Central memory CD8-positive, alpha-beta T cell (primary cell): ENCODE results near the gene TUBB8.
A peak's percentile ranks its signal among the peaks of the same experiment; 100 is the strongest.
"Not testable (repeated sequence)": the region's sequence is repeated elsewhere in the genome, so short reads cannot be mapped to it uniquely, and the experiment has no call there.

ENCODE experiments used
- ATAC-seq: fragments of 150-1000 bp; cut with Tn5 transposase; replicated peaks from 2 replicates; pipeline ENCODE4 v1.10.0; 2022; ENCODE audit warnings: mild to moderate bottlenecking, moderate FRiP score, moderate number of reproducible peaks; ENCODE audit not compliant: poor library complexity, severe bottlenecking; ENCODE audit errors: extremely low read depth
- DNase-seq, 2 donors: peaks; one replicate each; pipeline ENCODE4 v3.0.0; 2021; ENCODE audit warnings: low spot score in 2 of 2
- H3K27ac Mint-ChIP-seq: one replicate; pipeline ENCODE4 v1.8.0; 2022; ENCODE audit warnings: low read depth, mild to moderate bottlenecking, moderate library complexity, mixed read lengths
- H3K27me3 Mint-ChIP-seq: one replicate; pipeline ENCODE4 v1.8.0; 2022; ENCODE audit warnings: mixed read lengths
- H3K36me3 Mint-ChIP-seq: one replicate; pipeline ENCODE4 v1.8.0; 2022; ENCODE audit warnings: mild to moderate bottlenecking, moderate library complexity, mixed read lengths; ENCODE audit not compliant: insufficient read depth
- H3K4me1 Mint-ChIP-seq: one replicate; pipeline ENCODE4 v1.8.0; 2022; ENCODE audit warnings: mixed read lengths
- H3K4me3 Mint-ChIP-seq: one replicate; pipeline ENCODE4 v1.8.0; 2022; ENCODE audit warnings: mild to moderate bottlenecking, moderate library complexity, mixed read lengths
- H3K9me3 Mint-ChIP-seq: one replicate; pipeline ENCODE4 v1.8.0; 2022; ENCODE audit warnings: mixed read lengths

The TUBB8 gene

GRCh38 chr10:10261-10971 lies 38.7 kb downstream of the TUBB8 start:
- not testable (repeated sequence) for H3K4me1 Mint-ChIP-seq, H3K27ac Mint-ChIP-seq, H3K27me3 Mint-ChIP-seq, ATAC-seq, H3K4me3 Mint-ChIP-seq, H3K36me3 Mint-ChIP-seq, H3K9me3 Mint-ChIP-seq
- DNase-seq: peak in 1 of 2 donors; percentile 15
